Retinal pigment epithelial cell (primary cell): ENCODE measurements around the gene APBB1.

Experiments used
- DNase-seq: peaks from one replicate; pipeline ENCODE4 v3.0.0-alpha.2; 2010; ENCODE audit warnings: low read depth
- H3K4me3 ChIP-seq: 2 replicates; pipeline ENCODE4 v1.5.1; 2011; ENCODE audit warnings: mild to moderate bottlenecking, low read length, control low read depth, moderate library complexity
- TF ChIP-seq, protein P1 (sequence below): conservative IDR thresholded peaks from 2 replicates; pipeline ENCODE4 v1.5.1; 2011; ENCODE audit warnings: low read depth, low read length, control low read depth, inconsistent platforms

APBB1 gene

DNA sequence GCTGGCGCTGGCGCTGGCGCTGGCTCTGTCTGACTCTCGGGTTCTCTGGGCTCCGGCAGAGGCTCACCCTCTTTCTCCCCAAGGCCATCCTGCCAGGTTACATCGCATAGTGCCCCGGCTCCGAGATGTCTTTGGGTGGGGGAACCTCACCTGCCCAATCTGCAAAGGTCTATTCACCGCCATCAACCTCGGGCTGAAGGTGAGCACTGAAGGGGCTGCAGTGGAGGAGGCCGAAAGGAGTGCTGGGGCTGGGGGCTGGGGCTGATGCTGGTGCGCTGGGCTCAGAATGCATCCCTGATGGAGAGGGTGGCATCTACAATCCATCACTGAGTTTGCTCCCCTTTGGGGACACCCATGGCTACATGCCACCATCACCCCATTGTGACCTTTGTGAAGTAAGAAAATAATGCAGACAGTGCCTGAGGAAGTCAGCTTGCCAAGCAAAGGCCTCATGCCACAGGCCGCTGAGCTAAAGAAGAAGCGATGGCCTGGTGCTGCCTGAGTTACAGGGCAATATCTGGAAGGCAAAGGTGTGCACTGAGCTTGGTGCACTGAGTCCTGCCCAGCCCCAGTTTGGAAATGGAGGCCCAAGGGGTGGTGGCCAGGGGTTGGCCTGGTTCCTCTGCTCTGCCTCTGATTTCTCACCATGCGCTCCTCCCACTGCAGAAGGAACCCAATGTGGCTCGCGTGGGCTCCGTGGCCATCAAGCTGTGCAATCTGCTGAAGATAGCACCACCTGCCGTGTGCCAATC, 28.0 kb downstream of the APBB1 start:
- TF ChIP-seq, protein P1, sequence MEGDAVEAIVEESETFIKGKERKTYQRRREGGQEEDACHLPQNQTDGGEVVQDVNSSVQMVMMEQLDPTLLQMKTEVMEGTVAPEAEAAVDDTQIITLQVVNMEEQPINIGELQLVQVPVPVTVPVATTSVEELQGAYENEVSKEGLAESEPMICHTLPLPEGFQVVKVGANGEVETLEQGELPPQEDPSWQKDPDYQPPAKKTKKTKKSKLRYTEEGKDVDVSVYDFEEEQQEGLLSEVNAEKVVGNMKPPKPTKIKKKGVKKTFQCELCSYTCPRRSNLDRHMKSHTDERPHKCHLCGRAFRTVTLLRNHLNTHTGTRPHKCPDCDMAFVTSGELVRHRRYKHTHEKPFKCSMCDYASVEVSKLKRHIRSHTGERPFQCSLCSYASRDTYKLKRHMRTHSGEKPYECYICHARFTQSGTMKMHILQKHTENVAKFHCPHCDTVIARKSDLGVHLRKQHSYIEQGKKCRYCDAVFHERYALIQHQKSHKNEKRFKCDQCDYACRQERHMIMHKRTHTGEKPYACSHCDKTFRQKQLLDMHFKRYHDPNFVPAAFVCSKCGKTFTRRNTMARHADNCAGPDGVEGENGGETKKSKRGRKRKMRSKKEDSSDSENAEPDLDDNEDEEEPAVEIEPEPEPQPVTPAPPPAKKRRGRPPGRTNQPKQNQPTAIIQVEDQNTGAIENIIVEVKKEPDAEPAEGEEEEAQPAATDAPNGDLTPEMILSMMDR: no peak
- no peak for DNase-seq
- peak overlapping the region; percentile 74 for H3K4me3 ChIP-seq

DNA sequence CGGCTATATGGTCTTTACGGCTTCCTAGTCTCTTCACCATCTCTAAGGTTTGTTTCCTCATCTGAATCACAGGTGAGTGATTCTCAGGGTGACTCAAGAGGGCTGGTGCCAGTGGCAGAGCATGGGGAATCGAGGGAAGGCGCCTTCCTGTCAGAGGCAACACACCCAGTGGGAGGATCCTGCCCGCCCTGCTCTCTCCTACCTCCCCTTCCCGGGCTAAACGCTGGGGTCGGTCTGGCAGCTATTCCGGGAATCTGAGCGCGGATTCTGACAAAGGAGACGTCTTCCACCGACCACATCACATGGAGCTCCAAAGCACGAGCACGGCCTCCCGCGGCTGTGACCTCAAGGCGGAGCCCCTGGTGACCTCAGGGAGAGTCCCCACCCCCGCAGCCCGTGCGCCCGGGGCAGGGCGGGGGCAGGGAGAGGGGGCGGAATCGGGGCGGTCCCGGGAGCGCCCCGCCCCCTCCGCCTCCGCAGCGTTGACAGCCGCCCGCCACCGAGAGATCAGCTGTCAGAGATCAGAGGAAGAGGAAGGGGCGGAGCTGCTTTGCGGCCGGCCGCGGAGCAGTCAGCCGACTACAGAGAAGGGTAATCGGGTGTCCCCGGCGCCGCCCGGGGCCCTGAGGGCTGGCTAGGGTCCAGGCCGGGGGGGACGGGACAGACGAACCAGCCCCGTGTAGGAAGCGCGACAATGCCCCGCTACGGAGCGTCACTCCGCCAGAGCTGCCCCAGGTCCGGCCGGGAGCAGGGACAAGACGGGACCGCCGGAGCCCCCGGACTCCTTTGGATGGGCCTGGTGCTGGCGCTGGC, 28.8 kb downstream of the APBB1 start, which contains the start of gene SMPD1:
SMPD1 (plus strand) TSS at position 570 of the 813 bp plus-strand sequence; CDS start at position 695, 125 bp downstream.
- DNase-seq: peak; percentile 37
- TF ChIP-seq, protein P1: no peak
- peak within 1 kb of the TSS; percentile 74 for H3K4me3 ChIP-seq

DNA sequence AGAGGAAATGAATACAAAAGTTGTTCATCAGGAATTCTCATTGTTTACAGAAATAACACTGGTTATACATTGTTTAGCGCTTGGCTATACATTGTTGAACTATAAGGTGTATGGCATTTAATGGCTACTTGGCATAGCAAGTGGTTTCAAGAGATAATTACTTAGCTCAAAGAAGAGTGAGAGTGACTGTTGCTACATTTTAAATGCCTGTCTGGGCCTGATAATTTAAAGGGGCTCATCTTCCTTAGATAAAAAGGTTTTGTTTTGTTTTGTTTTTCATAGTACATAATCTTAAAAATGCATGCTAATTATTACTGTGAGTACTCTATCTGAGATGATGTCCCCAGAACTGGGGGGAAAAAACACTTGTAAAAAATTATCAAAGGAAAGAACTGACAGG, 30.1 kb downstream of the APBB1 start:
- no peak for DNase-seq
- H3K4me3 ChIP-seq: no peak overlapping the region
- TF ChIP-seq, protein P1: no peak

DNA sequence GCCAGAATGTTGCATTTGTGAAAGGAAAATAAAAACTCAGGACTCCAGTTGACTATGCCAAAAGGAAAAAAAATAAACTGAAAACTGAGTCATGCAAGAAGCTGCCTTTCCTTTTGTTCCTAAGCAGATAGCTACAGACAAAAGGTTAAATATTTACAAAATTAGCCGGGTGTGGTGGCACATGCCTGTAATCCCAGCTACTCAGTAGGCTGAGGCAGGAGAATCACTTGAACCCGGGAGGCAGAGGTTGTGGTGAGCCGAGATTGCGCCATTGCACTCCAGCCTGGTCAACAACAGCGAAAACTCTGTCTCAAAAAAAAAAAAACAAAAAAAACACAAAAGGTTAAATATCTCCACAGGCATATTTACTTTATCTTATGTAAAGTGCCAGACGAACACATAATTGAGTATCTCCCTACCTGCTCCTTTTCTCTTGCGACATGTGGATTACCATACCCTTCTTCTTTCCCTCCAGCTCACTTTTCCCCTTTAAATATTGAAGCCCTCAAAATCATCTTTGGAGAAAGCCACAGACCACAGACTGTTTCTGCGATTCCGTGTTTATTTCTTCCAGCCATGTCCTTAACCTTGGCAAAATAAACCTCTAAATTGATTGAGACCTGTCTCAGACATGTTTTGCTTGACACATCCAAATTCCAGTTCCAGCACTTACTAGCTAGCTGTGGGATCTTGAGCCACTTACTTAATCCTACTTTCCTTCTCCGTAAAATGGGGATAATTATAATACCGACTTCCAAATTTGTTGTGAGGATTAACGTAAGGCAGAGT, 30.9 kb downstream of the APBB1 start:
- TF ChIP-seq, protein P1: no peak
- DNase-seq: no peak
- H3K4me3 ChIP-seq: no peak overlapping the region

DNA sequence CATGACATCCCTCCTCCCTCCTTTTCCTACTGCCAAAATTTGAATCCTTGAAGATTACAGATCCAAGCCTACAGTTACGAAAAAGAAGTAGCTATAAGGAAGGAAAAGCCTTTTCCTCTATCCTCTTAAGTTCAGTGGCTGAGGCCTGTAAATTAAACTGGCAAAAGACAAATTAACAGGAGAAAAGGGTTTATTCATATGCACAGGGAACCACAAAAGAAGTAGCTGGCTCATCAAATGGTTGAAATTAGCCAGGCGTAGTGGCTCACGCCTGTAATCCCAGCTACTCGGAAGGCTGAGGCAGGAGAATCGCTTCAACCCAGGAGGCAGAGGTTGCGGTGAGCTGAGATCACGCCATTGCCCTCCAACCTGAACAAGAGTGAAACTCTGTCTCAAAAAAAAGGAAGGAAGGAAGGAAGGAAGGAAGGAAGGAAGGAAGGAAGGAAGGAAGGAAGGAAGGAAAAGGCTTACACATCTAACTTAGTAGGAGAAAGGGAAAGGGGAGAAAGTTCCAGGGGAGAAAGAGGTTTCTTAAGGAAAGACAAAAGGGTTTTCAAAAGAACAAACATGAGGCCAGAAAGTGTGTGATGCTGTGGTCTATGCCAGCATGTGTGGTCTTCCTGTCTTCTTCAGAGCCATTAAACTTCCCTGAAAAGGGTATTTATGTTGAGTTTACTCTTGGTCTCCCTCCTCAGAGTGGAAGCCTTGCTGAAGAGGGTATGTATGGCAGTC, 33.7 kb downstream of the APBB1 start:
- DNase-seq: no peak
- TF ChIP-seq, protein P1: no peak
- H3K4me3 ChIP-seq: no peak overlapping the region

DNA sequence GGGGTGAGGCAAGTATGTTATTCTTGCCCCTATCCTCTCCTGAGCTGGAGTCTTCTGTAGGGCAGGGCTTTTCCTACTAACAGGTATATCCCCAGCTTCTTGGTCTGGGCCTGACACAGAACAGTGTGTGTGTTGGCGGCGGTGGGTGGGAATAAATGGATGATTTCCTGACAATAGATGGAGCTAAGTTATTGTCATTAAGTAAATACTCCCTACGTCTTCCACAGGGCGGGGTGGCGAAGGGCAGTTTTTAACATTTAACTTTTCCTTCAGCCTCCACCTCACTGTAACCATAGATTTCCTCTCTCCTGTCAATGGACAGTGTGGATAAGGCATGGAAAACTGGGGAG, 40.3 kb downstream of the APBB1 start:
- DNase-seq: no peak
- H3K4me3 ChIP-seq: no peak overlapping the region
- TF ChIP-seq, protein P1: no peak
